ENCODE results near the gene SUPT16H.
A peak's percentile ranks its signal among the peaks of the same experiment; 100 is the strongest.

The SUPT16H gene

GRCh38 chr14:21408147-21408546 lies 24.3 kb upstream of the SUPT16H start:
- H3K4me3 ChIP-seq (ENCODE audit: low read length) = no peak overlapping the region
- TF ChIP-seq CTCF (conservative IDR thresholded peaks at IDR 0.05; ENCODE audit: low read depth, low read length) = no peak
- peak; percentile 17 for DNase-seq (ENCODE audit: low read depth)

GRCh38 chr14:21406213-21406612 lies 22.4 kb upstream of the SUPT16H start:
- H3K4me3 ChIP-seq (ENCODE audit: low read length) = no peak overlapping the region
- no peak for TF ChIP-seq CTCF (conservative IDR thresholded peaks at IDR 0.05; ENCODE audit: low read depth, low read length)
- DNase-seq (ENCODE audit: low read depth) = no peak

- DNase-seq (ENCODE audit: low read depth) = no peak
- TF ChIP-seq CTCF (conservative IDR thresholded peaks at IDR 0.05; ENCODE audit: low read depth, low read length) = no peak
- no peak overlapping the region for H3K4me3 ChIP-seq (ENCODE audit: low read length)
These were observed 21.3 kb upstream of the SUPT16H start for GRCh38 chr14:21405097-21405496.

GRCh38 chr14:21399311-21399870 lies 15.6 kb upstream of the SUPT16H start:
- TF ChIP-seq CTCF (conservative IDR thresholded peaks at IDR 0.05; ENCODE audit: low read depth, low read length) = no peak
- H3K4me3 ChIP-seq (ENCODE audit: low read length) = no peak overlapping the region
- DNase-seq (ENCODE audit: low read depth) = no peak

GRCh38 chr14:21398901-21399300 lies 15.1 kb upstream of the SUPT16H start:
- H3K4me3 ChIP-seq (ENCODE audit: low read length) = no peak overlapping the region
- TF ChIP-seq CTCF (conservative IDR thresholded peaks at IDR 0.05; ENCODE audit: low read depth, low read length) = no peak
- DNase-seq (ENCODE audit: low read depth) = no peak

- TF ChIP-seq CTCF (conservative IDR thresholded peaks at IDR 0.05; ENCODE audit: low read depth, low read length) = no peak
- H3K4me3 ChIP-seq (ENCODE audit: low read length) = no peak overlapping the region
- DNase-seq (ENCODE audit: low read depth) = no peak
These were observed 11.6 kb upstream of the SUPT16H start for GRCh38 chr14:21395450-21395849.

DNA sequence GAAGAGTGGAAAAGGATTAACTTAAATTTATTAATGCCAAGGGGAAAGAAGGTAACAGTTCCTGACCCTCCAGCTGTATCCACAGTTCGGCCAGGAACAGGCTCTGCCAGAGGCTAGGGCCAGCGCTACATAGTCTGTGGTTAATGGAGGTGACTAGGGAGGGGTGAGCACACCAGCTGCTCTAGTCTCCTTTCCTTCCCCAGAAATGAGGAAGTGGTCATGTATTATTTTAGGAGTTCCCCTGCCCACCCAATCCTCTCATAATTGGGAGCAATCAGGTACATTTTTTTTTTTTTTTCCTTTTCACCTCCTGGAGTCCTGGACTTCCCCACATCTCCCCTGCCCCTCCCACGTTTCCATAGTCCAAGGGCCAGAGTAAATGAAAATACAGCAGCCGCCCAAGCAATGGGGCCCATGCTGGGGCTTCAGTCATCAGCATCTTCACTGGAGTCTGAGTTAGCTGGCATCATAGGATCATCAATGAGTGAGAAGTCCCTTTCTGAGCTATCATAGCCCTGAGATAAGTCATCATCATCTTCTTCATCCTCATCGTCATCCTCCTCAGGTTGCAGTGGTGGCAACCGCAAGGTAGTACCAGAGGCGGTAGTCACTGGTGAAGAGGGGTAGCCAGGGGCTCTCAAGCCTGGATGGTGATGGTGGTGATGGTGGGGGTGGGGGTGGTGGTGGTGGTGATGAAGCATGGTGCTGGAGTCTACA lies 1.5 kb upstream of the SUPT16H start:
- H3K4me3 ChIP-seq (ENCODE audit: low read length) = no peak overlapping the region
- no peak for DNase-seq (ENCODE audit: low read depth)
- TF ChIP-seq CTCF (conservative IDR thresholded peaks at IDR 0.05; ENCODE audit: low read depth, low read length) = no peak
